Posterior cingulate gyrus (tissue), 11 donors: ENCODE data around the gene ACP1.

ENCODE experiments used
- DNase-seq, 10 donors: peaks; one replicate each; pipeline versions ENCODE4 v3.0.0 to v3.0.0-alpha.2; 2020 to 2021; ENCODE audit warnings: mixed read lengths in 3 of 10
- intact Hi-C: fragments of 100-400 bp; cut with DNase I; formaldehyde crosslinking; loops from one replicate; pipeline ENCODE4 v1.15.1; 2023

The ACP1 gene

GRCh38 chr2:264493-265468 is at the start of gene ACP1:
TSS of gene ACP1 (plus strand) at chr2:264947. CDS start at chr2:264965, 18 bp downstream.
- intact Hi-C loops = no loop called here
- peak; percentile 80 to 98 (median 88) for DNase-seq

- intact Hi-C loops = no loop called here
- DNase-seq = no peak
Observed at GRCh38 chr2:216068-216467, 48.7 kb upstream of the ACP1 start.

GRCh38 chr2:223451-223850 is 41.3 kb upstream of the ACP1 start:
- intact Hi-C loops = no loop called here

DNA sequence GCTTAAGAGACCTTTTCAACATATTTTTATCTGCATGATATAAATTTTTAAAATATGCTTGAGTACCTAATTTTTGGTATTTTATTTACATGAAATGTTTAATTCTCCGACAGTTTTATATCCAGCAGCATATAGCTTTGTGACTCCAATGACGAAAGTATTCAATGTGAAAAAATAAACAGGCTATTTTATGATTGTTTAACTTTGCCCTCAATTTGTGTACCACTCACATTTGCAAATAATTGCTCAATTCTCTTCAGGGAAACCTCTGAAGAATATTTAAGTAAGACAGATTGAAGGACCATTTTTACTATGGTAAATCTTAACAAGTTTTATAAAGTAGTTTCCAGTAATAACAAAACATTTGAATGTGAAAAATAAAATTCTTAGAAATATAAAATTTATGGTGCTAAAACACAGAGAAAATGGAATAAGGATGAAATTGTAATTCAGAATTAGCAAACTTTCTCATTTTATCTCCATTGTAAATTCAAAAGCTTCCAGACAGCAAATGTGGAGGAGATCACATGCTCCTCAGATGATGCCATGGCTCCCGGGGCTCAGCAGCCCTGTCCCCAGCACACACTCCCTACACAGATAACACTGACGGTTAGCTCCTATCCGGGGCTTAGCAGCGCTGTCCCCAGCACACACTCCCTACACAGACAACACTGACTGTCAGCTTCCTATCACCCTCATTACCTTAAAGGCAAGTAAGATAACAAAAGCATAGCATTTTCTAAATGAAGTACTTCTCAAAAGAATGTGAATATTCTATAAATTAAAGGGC is 40.6 kb upstream of the ACP1 start:
- intact Hi-C loops = no loop called here
- peak in 2 of 10 donors; percentile 38 to 88 for DNase-seq

More at GRCh38 chr2:223451-223850, 41.3 kb upstream of the ACP1 start:
- DNase-seq = no peak

DNA sequence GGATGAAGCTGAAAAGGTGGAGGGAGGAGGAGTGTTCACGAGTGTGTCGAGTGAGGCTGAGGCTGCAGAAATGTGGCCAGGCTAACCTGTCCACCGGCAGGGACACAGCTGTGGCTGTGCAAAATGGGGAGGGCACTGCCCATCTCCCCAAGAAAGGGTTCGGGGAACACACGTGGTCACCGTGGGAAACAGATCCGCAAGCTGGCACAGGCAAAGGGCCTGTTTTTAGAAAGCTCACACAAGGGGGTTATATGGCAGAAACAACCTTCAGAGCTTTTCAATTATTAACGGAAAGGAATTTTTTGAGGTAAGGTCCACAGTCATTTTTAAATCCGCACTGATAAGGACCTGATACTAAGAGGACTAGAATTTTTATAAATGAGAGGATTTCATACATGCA is 36.6 kb upstream of the ACP1 start:
- DNase-seq = no peak
- intact Hi-C loops = no loop called here

GRCh38 chr2:228518-229278 is 36.0 kb upstream of the ACP1 start:
- intact Hi-C loops = no loop called here
- no peak for DNase-seq

- peak in 9 of 10 donors; percentile 33 to 94 (median 69) for DNase-seq
- intact Hi-C loops = no loop called here
Observed at GRCh38 chr2:231521-232185, 33.1 kb upstream of the ACP1 start.

DNA sequence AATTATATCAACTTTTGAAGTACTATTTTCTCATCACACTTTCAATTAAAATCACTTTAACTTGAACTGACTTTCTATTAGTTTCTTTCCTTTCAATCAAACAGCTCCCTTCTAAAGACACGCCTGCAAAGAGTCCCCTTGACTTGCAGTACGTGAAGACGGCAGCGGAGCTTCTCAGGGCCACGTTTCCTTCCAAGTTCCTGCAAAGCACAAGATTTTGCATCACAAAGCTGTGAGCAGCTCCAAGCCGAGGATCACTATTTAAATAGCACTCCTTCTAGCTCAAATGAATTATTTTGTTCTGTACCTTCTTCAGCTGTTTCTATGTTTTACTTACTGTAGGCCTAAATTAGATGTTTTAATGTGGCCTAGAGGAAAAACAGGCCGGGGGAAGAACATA is 31.7 kb upstream of the ACP1 start:
- intact Hi-C loops = no loop called here
- DNase-seq = no peak

GRCh38 chr2:234421-234820 is 30.3 kb upstream of the ACP1 start:
- intact Hi-C loops = no loop called here

GRCh38 chr2:236993-237539 is 27.7 kb upstream of the ACP1 start:
- intact Hi-C loops = no loop called here
- no peak for DNase-seq

More at GRCh38 chr2:234421-234820, 30.3 kb upstream of the ACP1 start:
- DNase-seq = no peak

DNA sequence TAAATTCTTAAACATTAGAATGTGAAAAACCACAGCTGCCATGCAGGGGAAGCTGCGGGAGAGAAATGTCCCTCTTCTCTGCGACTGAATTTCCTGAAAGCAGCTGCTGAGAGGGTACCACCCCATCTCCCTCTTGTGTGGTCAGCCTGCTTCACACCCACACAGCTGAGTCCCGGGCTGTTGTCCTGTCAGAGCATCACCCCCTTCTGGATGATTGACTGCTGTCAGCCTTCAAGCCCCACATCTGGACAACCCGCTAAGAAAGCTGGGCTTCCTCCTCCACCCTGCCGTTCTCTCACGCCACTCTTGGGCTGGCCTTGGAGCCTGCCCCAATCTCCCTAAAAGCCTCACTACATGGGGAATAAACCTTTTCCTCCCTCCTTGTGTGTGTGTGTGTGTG is 26.9 kb upstream of the ACP1 start:
- intact Hi-C loops = no loop called here
- DNase-seq = peak in 4 of 10 donors; percentile 35 to 87 (median 54)

- DNase-seq = no peak
- intact Hi-C loops = no loop called here
Observed at GRCh38 chr2:238431-238830, 26.3 kb upstream of the ACP1 start.

DNA sequence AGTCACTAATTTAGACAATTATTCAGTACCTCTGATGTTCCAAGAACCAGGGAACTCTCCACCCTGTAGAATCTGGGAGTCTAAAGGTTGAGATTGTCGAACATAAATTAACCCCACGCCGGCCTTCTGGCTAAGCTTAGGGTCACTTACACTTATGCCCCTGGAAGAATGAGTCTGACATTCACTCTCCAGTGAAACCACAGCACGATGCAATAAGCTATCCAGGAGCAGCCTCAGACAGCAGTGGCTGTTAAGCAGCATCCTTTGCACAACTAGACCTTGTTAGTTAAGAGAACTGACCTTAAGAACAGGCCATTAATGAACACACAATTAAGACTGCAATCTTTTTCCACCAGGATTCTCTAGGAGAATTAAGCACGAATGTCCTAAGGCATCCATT is 25.9 kb upstream of the ACP1 start:
- intact Hi-C loops = no loop called here

DNA sequence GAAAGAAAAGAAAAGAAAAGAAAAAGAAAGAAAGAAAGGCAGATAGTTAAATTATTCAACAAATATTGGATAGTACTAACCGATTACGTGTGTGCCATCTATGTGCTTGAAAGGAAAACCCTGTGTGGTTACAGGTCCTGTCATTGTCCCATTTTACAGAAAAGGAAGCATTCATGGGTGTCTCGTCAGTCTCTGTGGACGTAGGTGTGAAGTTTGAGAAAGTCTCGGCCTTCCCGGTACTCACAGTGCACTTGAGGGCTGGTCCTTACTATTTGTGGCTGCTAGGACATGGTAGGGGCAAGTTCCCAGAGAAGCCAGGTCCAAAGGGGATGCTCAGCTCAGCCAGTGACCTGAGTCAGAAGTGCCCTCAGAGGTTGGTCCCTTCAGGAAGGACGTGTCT is 20.2 kb upstream of the ACP1 start:
- intact Hi-C loops = loop anchor here (10.0 kb wide), 1 partner anchor 390 kb away; no protein-coding TSS in a partner anchor
- no peak for DNase-seq

More for the DNA sequence above, 25.9 kb upstream of the ACP1 start:
- no peak for DNase-seq

GRCh38 chr2:246489-247144 is 18.1 kb upstream of the ACP1 start:
- intact Hi-C loops = loop anchor here (10.0 kb wide), 1 partner anchor 388 kb away; no protein-coding TSS in a partner anchor

DNA sequence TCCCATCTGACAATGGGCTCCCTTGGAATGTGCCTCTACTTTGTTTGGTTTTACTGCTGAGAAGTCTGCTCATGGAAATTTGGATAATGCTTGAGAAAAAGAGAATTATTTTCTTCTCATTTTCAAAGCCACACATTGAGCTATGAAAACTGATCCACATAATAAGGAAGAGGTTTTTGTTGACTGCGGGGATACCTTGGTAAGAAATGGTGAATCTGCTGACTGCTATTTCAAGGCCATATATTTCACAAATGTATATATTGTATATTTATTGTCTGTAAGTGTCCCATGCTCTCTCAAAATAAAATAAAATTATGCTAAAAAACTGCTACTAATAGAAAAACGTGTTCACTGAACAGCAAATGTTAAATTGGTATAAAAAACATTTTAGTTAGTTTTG is 16.0 kb upstream of the ACP1 start:
- intact Hi-C loops = loop anchor here (10.0 kb wide), 1 partner anchor 386 kb away; no protein-coding TSS in a partner anchor
- DNase-seq = no peak

More at GRCh38 chr2:246489-247144, 18.1 kb upstream of the ACP1 start:
- DNase-seq = no peak

- no peak for DNase-seq
- intact Hi-C loops = loop anchor here (10.0 kb wide), 1 partner anchor 385 kb away; no protein-coding TSS in a partner anchor
Observed at GRCh38 chr2:249538-250042, 15.2 kb upstream of the ACP1 start.

DNA sequence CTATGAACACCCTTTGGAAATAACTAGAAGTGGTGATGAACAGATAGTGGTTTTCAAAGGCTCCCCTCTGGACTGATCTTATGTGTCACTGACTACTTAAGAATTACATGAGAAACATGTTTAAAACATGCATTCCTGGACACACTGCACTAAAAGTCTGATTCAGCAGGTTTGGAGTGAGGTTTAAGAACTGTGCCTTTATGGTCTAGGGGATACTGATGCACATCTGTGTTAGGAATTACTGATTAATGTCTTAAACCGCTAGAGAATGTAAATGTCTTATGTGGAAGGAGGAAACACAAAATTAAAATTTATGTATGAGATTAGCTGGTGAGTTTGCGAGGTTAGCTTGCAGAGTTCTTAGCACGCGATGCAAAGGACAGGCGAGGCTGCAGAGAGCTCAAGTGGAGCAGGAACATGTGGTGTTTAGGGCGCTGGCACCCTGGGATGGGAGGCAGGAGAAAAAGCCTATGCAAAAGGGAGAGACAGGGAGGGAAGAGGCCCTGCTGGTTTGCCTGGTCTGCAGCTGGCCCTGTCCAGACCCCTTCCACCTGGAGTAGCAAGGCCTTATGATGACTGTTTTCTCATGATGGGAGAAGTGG is 12.6 kb upstream of the ACP1 start:
- intact Hi-C loops = no loop called here
- DNase-seq = no peak
